Ovary (tissue), 3 donors: ENCODE measurements around the gene SAMHD1.

Source experiments
- CTCF ChIP-seq, 3 donors: fragments of 450-650 bp in 2 of 3; fragments of 200-600 bp in 1 of 3; IDR thresholded peaks; one replicate each; pipeline versions ENCODE4 v1.5.1 to v1.8.0; 2016 to 2022; ENCODE audit warnings: antibody characterized with exemption in 3 of 3, mild to moderate bottlenecking in 1 of 3
- EP300 ChIP-seq: sonication (generic); formaldehyde crosslinking; IDR thresholded peaks from one replicate; pipeline ENCODE4 v1.6.1; 2017; ENCODE audit warnings: antibody characterized with exemption
- donor health status: DM: no; HTN: no; CAD: no.

GRCh38 chr20:36925234-36925633 is 26.3 kb downstream of the SAMHD1 start:
- TF ChIP-seq CTCF (IDR thresholded peaks at IDR 0.05) (no peak), EP300 (no peak)
